ENCODE results near the gene TSPO.

TSPO gene

GRCh38 chr22:43179911-43180195 lies 28.5 kb downstream of the TSPO start:
- no peak for DNase-seq

GRCh38 chr22:43180670-43181069 lies 29.3 kb downstream of the TSPO start:
- no peak for DNase-seq

GRCh38 chr22:43181321-43182076 lies 30.1 kb downstream of the TSPO start:
- DNase-seq, result no peak

GRCh38 chr22:43182118-43182517 lies 30.8 kb downstream of the TSPO start:
- DNase-seq, result no peak

- DNase-seq, result no peak
Observed at GRCh38 chr22:43182726-43183125, 31.4 kb downstream of the TSPO start.

- DNase-seq, result no peak
Observed at GRCh38 chr22:43183496-43184277, 32.3 kb downstream of the TSPO start.

GRCh38 chr22:43185860-43186261 lies 34.5 kb downstream of the TSPO start:
- DNase-seq, result no peak

GRCh38 chr22:43186272-43187170 lies 35.2 kb downstream of the TSPO start, which contains the start of gene TTLL12:
TTLL12 (minus strand) TSS chr22:43187134; CDS start chr22:43187069, 65 bp downstream.
- peak; percentile 35 to 55 (median 46) for DNase-seq

- peak; percentile 91 to 96 (median 96) for DNase-seq
Observed at GRCh38 chr22:43187171-43188099, 36.1 kb downstream of the TSPO start.

GRCh38 chr22:43188829-43189545 lies 37.6 kb downstream of the TSPO start:
- no peak for DNase-seq

- no peak for DNase-seq
Observed at GRCh38 chr22:43191831-43192230, 40.5 kb downstream of the TSPO start.

- no peak for DNase-seq
Observed at GRCh38 chr22:43197271-43197941, 46.0 kb downstream of the TSPO start.

GRCh38 chr22:43198126-43198525 lies 46.8 kb downstream of the TSPO start:
- DNase-seq, result no peak

- no peak for DNase-seq
Observed at GRCh38 chr22:43198936-43199335, 47.6 kb downstream of the TSPO start.

- DNase-seq, result no peak
Observed at GRCh38 chr22:43199541-43199940, 48.2 kb downstream of the TSPO start.

- no peak for DNase-seq
Observed at GRCh38 chr22:43200031-43200430, 48.7 kb downstream of the TSPO start.

- DNase-seq, result no peak
Observed at GRCh38 chr22:43200555-43200954, 49.2 kb downstream of the TSPO start.

GRCh38 chr22:43201486-43202219 lies 50.3 kb downstream of the TSPO start:
- DNase-seq, result no peak

- DNase-seq, result no peak
Observed at GRCh38 chr22:43202326-43202725, 51.0 kb downstream of the TSPO start.

- DNase-seq, result no peak
Observed at GRCh38 chr22:43202756-43203410, 51.5 kb downstream of the TSPO start.
